Raji (cell line): ENCODE measurements around the gene CLEC16A.

Source experiments
- POLR2A ChIP-seq: IDR thresholded peaks from 2 replicates; pipeline ENCODE4 v1.6.1; 2011; ENCODE audit warnings: low read depth, low read length, control low read depth; ENCODE audit not compliant: insufficient read depth

CLEC16A gene

DNA sequence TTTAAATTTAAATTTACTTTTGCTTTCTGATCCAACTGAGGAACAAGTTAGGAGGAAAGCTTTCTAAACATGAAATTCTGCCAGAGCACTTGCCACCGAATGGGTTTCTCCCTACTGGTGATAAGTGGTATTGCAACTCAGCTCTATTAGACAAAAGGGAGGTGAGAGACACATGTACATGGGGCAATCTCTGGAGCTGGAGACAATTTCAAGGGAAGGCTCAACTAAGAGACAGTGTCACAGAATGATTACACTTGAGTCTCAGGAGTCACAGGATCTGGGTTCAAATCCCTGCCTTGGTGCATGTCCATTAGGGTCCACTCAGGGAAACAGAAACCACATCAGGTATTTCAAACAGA lies 274.2 kb downstream of the CLEC16A start:
- TF ChIP-seq POLR2A: no peak

GRCh38 chr16:11219178-11219577 lies 274.8 kb downstream of the CLEC16A start:
- TF ChIP-seq POLR2A: no peak

GRCh38 chr16:11224096-11224893 lies 279.9 kb downstream of the CLEC16A start:
- TF ChIP-seq POLR2A: no peak

DNA sequence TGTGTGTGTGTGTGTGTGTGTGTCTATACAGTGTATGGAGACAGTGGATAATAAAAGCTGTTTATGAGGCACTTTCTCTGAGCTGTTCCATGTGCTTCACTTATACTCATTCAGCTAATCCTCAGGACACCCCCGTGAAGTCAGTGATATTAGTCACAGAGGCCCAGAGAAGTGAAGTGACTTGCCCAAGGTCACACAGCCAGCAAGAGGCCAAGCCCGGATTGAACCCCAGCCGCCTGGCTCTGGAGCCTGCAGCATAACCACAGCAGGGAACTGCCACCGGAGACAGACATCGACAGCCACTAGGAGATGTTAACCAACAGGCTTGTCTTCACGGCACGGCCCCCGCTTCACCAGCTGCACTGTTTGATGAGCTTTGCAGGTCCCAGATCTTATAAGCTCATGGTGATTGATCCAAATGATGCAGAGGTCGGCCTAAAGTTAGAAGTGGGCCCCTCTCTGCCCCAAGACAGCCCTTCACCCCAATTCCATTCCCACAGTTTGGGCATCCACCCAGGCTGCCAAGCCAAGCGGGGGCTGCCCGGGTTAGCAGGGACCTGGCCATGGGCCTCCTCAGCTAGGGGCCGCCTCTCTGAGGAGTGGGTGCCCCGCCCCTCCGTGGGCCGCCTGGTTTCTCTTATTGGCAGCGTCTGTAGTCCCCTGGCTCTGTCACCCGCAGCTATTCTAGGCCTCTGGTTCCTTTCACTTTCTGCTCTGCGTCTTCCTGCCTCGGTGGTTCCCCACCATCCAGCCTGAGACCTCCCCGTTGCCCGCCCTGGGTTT lies 280.7 kb downstream of the CLEC16A start:
- peak; percentile 47 for TF ChIP-seq POLR2A

GRCh38 chr16:11225677-11226549 lies 281.5 kb downstream of the CLEC16A start:
- TF ChIP-seq POLR2A: no peak; the same call in 1 of the 2 replicates

- TF ChIP-seq POLR2A: no peak
These were observed 285.1 kb downstream of the CLEC16A start for GRCh38 chr16:11229432-11229831.

DNA sequence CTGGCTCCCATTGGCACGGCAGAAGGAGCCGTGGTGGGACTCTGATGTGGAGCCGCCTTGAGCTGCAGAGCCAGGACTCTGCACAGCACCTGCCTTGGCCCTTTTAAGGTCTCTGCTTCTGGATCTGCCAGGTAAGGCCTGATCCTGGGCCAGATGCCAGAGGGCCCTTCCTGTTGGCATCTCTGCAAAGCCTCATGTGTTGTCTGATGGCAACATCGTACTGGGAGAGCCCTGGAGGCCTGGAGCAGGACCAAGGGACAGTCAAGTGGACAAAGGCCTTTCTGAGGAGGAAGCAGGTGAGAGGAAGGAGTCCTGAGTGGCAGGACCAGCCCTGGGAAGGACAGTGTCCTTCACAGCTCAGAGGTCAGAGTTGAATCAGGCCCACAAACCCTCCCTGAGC lies 285.5 kb downstream of the CLEC16A start:
- TF ChIP-seq POLR2A: no peak

- no peak for TF ChIP-seq POLR2A
These were observed 287.1 kb downstream of the CLEC16A start for GRCh38 chr16:11231367-11231970.
